IPS DF 4.7 (cell line): Measurements from ENCODE around the gene CMTM4.
"Not testable (repeated sequence)": the region's sequence is repeated elsewhere in the genome, so short reads cannot be mapped to it uniquely, and the experiment has no call there.

Experiments used
- DNase-seq: peaks from one replicate; pipeline ENCODE4 v3.0.0-alpha.2; 2013; ENCODE audit warnings: low spot score; ENCODE audit errors: extremely low read depth

Gene CMTM4

DNA sequence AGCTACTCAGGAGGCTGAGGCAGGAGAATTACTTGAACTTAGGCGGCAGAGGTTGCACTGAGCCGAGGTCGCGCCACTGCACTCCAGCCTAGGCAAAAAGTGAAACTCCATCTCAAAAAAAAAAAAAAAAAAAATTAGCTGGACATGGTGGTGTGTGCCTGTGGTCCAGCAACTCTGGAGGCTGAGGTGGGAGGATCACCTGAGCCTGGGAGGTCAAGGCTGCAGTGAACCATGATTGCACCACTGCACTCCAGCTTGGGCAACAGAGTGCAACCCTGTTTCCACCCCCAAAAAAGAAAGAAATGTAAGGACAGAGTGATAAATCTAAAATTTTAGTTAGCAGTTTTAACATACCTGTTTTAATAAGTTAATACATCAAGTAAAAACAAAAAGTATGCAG, 100.0 kb downstream of the CMTM4 start:
- DNase-seq: not testable (repeated sequence)

DNA sequence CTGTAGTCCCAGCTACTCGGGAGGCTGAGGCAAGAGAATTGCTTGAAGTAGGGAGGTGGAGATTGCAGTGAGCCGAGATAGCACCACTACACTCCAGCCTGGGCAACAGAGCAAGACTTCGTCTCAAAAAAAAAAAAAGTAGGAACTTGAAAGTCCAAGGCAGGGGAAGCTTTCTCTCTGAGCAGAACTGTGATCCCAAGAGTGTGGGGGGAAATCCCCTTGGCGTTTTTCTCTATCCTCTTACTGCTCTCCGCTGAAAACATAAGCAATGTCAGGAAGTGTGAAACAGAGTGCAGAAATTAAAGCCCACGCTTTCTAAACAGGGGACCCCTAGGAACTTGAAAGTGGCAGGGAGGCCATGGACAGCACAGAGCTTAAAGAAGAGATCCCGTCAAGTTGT, 101.8 kb downstream of the CMTM4 start:
- DNase-seq: no peak

DNA sequence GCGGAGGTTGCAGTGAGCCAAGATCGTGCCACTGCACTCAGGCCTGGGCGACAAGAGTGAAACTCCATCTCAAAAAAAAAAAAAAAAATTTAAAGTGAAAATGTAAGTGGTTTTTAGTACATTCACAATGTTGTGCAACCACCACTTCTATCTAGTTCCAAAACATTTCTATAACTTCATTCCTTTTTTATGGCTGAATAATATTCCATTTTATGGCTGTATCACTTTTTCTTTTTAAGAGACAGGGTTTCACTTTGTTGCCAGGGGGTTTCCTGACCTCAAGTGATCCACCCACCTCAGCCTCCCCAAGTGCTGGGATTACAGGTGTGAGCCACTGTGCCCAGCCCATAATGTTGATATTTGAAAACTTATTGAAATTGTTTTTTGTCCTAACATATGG, 103.7 kb downstream of the CMTM4 start:
- DNase-seq: no peak

DNA sequence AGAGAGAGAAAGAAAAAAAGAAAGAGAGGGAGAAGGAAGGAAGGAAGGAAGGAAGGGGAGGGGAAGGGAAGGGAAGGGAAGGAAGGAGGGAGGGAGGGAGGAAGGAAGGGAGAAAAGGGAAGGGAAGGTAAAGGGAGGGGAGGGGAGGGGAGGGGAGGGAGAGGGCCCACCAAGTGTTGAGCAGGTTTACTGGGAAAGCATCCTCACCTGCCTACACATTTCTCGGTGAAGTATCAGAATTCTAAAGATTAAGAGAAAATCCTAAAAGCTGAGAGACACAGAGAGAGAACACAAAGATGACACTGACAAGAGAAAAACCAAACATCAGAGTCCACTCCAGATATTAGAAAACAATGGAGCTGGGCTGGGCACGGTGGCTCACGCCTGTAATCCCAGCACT, 104.3 kb downstream of the CMTM4 start:
- no peak for DNase-seq

DNA sequence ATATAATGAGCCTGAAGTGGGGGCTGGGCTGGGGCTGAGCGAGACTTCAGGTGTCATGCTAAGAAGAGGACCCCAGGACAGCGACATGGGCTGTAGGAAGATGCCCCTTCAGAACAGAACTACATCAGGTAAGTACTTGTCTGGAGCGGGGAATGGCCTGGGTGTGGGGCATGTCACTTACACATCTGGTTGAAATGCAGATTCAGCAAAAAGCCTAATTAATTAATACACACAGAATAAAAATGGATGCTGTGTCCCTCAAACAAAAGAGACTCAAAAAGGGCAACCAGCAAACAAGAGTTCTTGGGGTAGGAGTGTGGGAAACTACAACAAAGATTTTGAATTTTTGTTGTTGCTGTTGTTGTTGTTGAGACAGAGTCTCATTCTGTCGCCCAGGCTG, 105.5 kb downstream of the CMTM4 start:
- no peak for DNase-seq

- no peak for DNase-seq
These were observed 106.2 kb downstream of the CMTM4 start for GRCh38 chr16:66590322-66590721.

DNA sequence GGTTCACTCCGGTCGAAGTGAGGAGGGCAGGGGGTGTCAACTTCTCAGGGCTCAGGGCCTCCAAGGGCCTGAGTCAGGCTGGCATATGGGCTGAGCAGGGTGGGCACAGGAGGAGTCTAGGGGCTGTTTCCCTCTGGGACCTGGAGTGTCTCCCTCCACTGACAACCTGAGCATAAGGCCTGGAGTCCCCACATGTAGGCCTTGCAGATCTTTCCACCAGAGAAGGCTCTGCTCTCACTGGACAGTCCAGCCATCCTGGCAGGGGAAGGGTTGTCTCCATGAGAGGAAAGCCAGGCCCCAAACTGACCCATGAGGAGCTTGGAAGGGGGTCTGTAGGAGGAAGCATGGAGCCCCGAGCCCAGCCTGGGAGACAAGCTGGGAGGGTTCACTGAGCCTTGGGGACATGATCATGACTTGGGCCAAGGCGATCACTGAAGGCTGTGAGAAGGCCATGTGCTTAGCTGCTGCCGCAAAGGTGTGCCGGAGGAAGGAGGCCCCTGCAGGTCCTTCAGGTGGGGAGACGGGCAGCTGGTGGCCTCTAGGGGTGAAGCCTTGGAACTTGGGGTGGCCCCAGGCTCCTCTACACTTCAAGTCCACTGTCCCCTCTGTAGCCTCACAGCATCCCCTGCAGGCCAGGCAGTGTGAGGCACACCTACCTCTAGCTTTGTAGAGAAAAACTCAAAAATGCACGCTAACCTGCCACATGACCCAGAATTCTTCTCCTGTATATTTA, 107.4 kb downstream of the CMTM4 start:
- no peak for DNase-seq

- no peak for DNase-seq
These were observed 108.5 kb downstream of the CMTM4 start for GRCh38 chr16:66587881-66588600.

DNA sequence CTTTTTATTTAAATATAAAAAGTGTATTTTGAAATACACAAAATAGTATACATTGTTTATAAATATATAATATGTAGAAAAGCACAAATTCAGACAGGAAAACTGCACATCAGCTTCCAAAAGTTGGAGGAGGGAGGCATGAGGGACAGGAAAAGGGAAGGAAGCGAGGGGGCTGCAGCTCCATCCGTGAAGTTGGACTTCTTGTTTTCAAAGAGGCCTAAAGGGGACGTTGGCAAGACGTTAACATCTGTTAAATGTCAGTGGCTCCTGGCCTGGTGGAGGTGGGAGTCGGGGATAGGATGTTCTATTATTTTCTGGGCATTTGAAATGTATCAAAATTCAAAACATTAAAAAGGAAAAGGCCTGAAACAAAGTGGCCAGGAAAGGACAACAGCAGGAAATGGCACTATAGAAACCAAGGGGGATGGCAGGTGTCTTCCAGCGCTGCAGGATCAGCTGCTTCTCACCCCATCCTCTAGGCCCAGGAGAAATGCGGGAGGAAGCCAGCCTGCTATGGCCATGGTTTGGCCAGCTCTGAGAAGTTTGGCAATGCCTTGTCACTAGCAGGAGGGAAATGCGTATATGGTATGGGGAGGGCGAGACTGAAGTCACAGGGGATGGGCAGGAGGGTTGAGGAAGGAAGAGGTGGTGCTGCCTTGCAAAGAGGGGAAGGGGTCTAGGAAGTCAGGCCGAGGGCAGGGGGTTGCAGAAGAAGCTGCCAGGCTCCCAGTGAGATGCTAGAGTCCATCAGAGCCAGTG, 110.9 kb downstream of the CMTM4 start:
- DNase-seq: no peak

GRCh38 chr16:66581246-66581952, 115.1 kb downstream of the CMTM4 start:
- DNase-seq: no peak

GRCh38 chr16:66580605-66581209, 115.8 kb downstream of the CMTM4 start:
- no peak for DNase-seq

GRCh38 chr16:66578651-66579531, 117.7 kb downstream of the CMTM4 start, which contains the start of gene CMTM2:
Gene CMTM2, plus strand, starts transcription at chr16:66579463. Its CDS starts 145 bp downstream, at chr16:66579608.
- DNase-seq: no peak

DNA sequence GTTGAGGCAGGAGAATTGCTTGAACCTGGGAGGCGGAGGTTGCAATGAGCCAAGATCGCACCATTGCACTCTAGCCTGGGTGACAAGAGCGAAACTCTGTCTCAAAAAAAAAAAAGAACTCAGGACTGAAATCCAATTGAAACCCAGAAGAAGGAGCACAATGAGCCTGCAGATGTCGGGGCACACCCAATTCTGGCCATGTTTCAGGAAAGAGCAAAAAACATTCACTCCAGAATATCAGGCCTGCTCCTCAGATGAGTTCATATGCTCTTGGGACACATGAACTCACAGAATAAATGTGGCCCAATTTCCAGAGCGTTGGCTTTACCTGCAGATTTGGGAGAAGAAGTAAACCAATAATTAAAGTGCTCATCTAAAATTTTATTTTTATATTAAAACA, 120.2 kb downstream of the CMTM4 start:
- DNase-seq: no peak

- no peak for DNase-seq
These were observed 121.5 kb downstream of the CMTM4 start for GRCh38 chr16:66575060-66575459.

DNA sequence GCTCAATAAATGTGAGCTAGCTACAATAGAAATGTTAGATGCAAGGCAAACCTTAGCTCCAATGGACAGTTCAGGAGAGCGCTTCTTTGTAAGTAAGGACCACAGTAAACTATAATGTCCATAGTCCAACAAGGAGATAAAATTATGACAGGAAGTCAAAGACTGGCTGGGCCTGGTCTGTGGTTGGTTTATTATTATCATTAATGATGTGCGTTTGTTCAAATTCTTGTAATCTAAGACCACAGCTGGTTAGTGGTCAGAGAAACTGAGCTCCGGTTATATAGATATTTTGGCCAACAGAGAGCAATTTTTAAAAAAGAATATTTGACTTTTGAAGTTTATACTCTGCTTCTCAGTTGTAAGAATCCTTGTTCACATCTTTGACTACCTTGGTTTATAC, 122.0 kb downstream of the CMTM4 start:
- DNase-seq: no peak

- DNase-seq: no peak
These were observed 122.5 kb downstream of the CMTM4 start for GRCh38 chr16:66574081-66574480.

- no peak for DNase-seq
These were observed 124.2 kb downstream of the CMTM4 start for GRCh38 chr16:66572356-66572755.

DNA sequence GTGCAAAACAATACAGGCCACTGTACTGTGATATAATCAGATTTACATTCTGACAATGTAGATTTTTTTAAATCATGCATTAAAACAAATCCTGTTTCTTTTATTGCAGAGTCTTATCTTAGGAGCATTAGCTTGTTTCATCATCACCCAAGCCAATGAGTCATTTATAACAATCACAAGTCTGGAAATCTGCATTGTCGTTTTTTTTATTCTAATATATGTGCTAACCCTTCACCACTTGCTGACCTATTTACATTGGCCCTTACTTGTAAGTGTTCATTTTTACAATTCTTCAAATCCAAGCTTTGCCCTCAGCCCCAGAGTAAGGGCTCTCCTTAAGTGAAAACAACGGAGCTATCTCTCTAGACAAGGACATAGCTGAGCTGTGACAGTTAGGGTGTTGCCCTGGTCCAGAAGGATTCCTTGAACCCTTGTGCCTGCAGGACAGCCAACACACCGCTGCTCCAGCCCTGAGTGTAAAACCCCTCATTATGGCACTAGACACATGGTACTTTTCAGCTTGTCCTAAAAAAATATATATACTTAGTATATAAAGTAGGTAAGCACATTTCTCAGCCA, 126.6 kb downstream of the CMTM4 start:
- no peak for DNase-seq

GRCh38 chr16:66569131-66569530, 127.4 kb downstream of the CMTM4 start:
- no peak for DNase-seq

DNA sequence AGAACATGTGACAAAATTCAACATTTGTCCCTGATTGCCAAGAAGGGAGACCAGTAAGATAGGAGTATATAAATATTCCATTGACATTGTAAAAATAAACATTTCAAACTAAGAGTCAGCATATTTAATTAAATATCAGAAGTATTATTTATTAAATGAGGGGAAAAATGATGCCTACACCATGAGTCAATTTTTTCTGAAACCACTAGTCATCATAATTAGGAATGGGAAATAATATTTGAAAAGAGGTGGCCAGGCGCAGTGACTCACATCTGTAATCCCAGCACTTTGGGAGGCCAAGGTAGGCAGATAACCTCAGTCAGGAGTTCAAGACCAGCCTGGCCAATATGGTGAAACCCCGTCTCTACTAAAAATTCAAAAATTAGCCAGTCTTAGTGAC, 128.2 kb downstream of the CMTM4 start:
- DNase-seq: no peak
